HepG2 (cell line): Measurements from ENCODE around the gene SPAG5. TPM values are rescaled to one million over a fixed set of nuclear protein-coding genes. Genes with fewer than 3 reads are reported as not detected.
A peak's percentile ranks its signal among the peaks of the same experiment; 100 is the strongest.

ENCODE experiments used
- CTCF ChIP-seq: sonication (generic); formaldehyde crosslinking; IDR thresholded peaks from 2 replicates; pipeline ENCODE4 v1.5.0; 2020; ENCODE audit warnings: mild to moderate bottlenecking, missing genetic modification reagents, moderate library complexity
- ETV5 ChIP-seq: IDR thresholded peaks from 2 replicates; pipeline ENCODE4 v1.6.1; 2018; ENCODE audit warnings: missing biosample characterization, missing genetic modification reagents, inconsistent platforms, borderline replicate concordance
- FOXC1 ChIP-seq: sonication (generic); formaldehyde crosslinking; IDR thresholded peaks from 2 replicates; pipeline ENCODE4 v1.8.0; 2022; ENCODE audit warnings: mild to moderate bottlenecking, missing genetic modification reagents, borderline replicate concordance
- HNRNPL ChIP-seq: fragments of 200-400 bp; formaldehyde crosslinking; IDR thresholded peaks from 2 replicates; pipeline ENCODE4 v1.6.1; 2017; ENCODE audit warnings: mild to moderate bottlenecking, low read depth, low read length
- KLF6 ChIP-seq: IDR thresholded peaks from 2 replicates; pipeline ENCODE4 v1.8.0; 2016; ENCODE audit warnings: missing biosample characterization, missing genetic modification reagents
- LCORL ChIP-seq, 2 experiments: fragments of 450-650 bp in 1 of 2; sonication (generic) in 1 of 2; formaldehyde crosslinking in 1 of 2; IDR thresholded peaks; 2 replicates each; pipeline versions ENCODE4 v1.5.0 to v1.6.1; 2017 to 2020; ENCODE audit warnings: antibody characterized with exemption in 1 of 2, missing genetic modification reagents in 1 of 2
- MLX ChIP-seq: IDR thresholded peaks from 2 replicates; pipeline ENCODE4 v1.6.1; 2016
- NR2F6 ChIP-seq, 2 experiments: IDR thresholded peaks; 2 replicates each; pipeline ENCODE4 v1.6.1; 2016; ENCODE audit warnings: antibody characterized with exemption in 1 of 2, mild to moderate bottlenecking in 1 of 2
- RAD21 ChIP-seq: fragments of 450-650 bp; formaldehyde crosslinking; IDR thresholded peaks from 2 replicates; pipeline ENCODE4 v1.5.0; 2020; ENCODE audit warnings: mild to moderate bottlenecking
- SSRP1 ChIP-seq: IDR thresholded peaks from 2 replicates; pipeline ENCODE4 v1.6.1; 2016; ENCODE audit warnings: control low read depth
- STAG1 ChIP-seq: sonication (generic); formaldehyde crosslinking; IDR thresholded peaks from 2 replicates; pipeline ENCODE4 v1.4.0; 2020; ENCODE audit warnings: missing genetic modification reagents
- THAP8 ChIP-seq: sonication (generic); formaldehyde crosslinking; IDR thresholded peaks from 2 replicates; pipeline ENCODE4 v1.5.1; 2020; ENCODE audit warnings: missing genetic modification reagents, mild to moderate bottlenecking, borderline replicate concordance
- ZBTB33 ChIP-seq: sonication (generic); formaldehyde crosslinking; IDR thresholded peaks from 2 replicates; pipeline ENCODE4 v1.4.0; 2020; ENCODE audit warnings: missing genetic modification reagents
- ZNF274 ChIP-seq: sonication (generic); formaldehyde crosslinking; IDR thresholded peaks from 2 replicates; pipeline ENCODE4 v1.5.1; 2020; ENCODE audit warnings: mild to moderate bottlenecking, missing genetic modification reagents
- ZNF577 ChIP-seq: sonication (generic); formaldehyde crosslinking; IDR thresholded peaks from 2 replicates; pipeline ENCODE4 v1.4.0; 2020; ENCODE audit warnings: mild to moderate bottlenecking, low read depth, missing genetic modification reagents, borderline replicate concordance
- ZNF687 ChIP-seq: sonication (generic); formaldehyde crosslinking; IDR thresholded peaks from 2 replicates; pipeline ENCODE4 v1.5.1; 2020; ENCODE audit warnings: mild to moderate bottlenecking, missing genetic modification reagents, moderate library complexity
- polyA plus RNA-seq, 8 experiments: library from polyadenylated mRNA; depleted of rRNA in 3 of 8; stranded (reverse) in 7 of 8; unstranded in 1 of 8; fragments of >200 nt; fragmentation: Illumina TruSeq in 4 of 8; extraction: Trizol in 4 of 8; gene quantifications; 2 replicates each; pipeline versions ENCODE4 v1.2.1 to v1.2.3, GENCODE V29; 2011 to 2016; ENCODE audit warnings: low read depth in 4 of 8, missing spikeins in 1 of 8, mixed read lengths in 1 of 8; ENCODE audit not compliant: insufficient read depth in 1 of 8
- total RNA-seq, 5 experiments: library from RNA; depleted of rRNA; stranded (reverse); fragments of >200 nt; fragmentation: Illumina TruSeq; extraction: Trizol; gene quantifications; 2 replicates each; pipeline ENCODE4 v1.2.3, GENCODE V29; 2016; ENCODE audit warnings: low read depth in 1 of 5
- TF ChIP-seq, protein P1 (sequence below): sonication (generic); formaldehyde crosslinking; IDR thresholded peaks from 2 replicates; pipeline ENCODE4 v1.9.0; 2022; ENCODE audit warnings: low read depth, missing genetic modification reagents

SPAG5 gene
- total and polyA plus RNA-seq, 2 of the 13 experiments (the other 11 are each of a cell fraction or from before 2014, with no cell fraction given), result 41.4 to 98.0 TPM

- TF ChIP-seq ZBTB33 (peak; percentile 46; the same call in 1 of the 2 replicates), LCORL (IDR thresholded peaks at IDR 0.05) (no peak), LCORL (CRISPR knock-in tag; IDR thresholded peaks at IDR 0.05) (no peak), THAP8 (CRISPR knock-in tag) (no peak), NR2F6 (IDR thresholded peaks at IDR 0.05) (no peak), NR2F6 (CRISPR knock-in tag; IDR thresholded peaks at IDR 0.05) (0 out of 2 replicates have a peak, but pooled peaks have one; percentile 7), SSRP1 (CRISPR knock-in tag) (no peak), CTCF (CRISPR knock-in tag) (peak; percentile 80), ZNF274 (CRISPR knock-in tag) (peak; percentile 40; the same call in 1 of the 2 replicates), ZNF577 (CRISPR knock-in tag) (no peak), MLX (CRISPR knock-in tag) (no peak), RAD21 (CRISPR knock-in tag) (peak; percentile 44; the same call in 1 of the 2 replicates), ETV5 (CRISPR knock-in tag) (peak; percentile 11; the same call in 1 of the 2 replicates), KLF6 (CRISPR knock-in tag) (no peak), HNRNPL (peak; percentile 97), STAG1 (CRISPR knock-in tag) (peak; percentile 51), FOXC1 (no peak), ZNF687 (CRISPR knock-in tag) (peak; percentile 47)
- TF ChIP-seq, protein P1, sequence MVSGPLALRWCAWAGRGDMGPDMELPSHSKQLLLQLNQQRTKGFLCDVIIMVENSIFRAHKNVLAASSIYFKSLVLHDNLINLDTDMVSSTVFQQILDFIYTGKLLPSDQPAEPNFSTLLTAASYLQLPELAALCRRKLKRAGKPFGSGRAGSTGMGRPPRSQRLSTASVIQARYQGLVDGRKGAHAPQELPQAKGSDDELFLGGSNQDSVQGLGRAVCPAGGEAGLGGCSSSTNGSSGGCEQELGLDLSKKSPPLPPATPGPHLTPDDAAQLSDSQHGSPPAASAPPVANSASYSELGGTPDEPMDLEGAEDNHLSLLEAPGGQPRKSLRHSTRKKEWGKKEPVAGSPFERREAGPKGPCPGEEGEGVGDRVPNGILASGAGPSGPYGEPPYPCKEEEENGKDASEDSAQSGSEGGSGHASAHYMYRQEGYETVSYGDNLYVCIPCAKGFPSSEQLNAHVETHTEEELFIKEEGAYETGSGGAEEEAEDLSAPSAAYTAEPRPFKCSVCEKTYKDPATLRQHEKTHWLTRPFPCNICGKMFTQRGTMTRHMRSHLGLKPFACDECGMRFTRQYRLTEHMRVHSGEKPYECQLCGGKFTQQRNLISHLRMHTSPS (CRISPR knock-in tag), result peak; percentile 70; the same call in 1 of the 2 replicates
Measured at GRCh38 chr17:28547623-28548416, 51.0 kb downstream of the SPAG5 start (continued).
